Stimulated activated CD4-positive, alpha-beta T cell treated with anti-CD3 and anti-CD28 coated beads, Interleukin-1b, Interleukin-23, amount 100 ng/mL, for 1 hour (primary cell): Measurements from ENCODE around the gene CXCR5.
"Not testable (repeated sequence)": the region's sequence is repeated elsewhere in the genome, so short reads cannot be mapped to it uniquely, and the experiment has no call there.

Experiments
- DNase-seq, 2 donors: peaks; one replicate each; pipeline ENCODE4 v3.0.0-alpha.2; 2020; ENCODE audit warnings: low read depth in 2 of 2

The CXCR5 gene

GRCh38 chr11:118883368-118884071, at the start of gene CXCR5:
Gene CXCR5, plus strand, starts transcription at chr11:118883892. Its CDS starts 50 bp downstream, at chr11:118883942.
- DNase-seq: no peak

DNA sequence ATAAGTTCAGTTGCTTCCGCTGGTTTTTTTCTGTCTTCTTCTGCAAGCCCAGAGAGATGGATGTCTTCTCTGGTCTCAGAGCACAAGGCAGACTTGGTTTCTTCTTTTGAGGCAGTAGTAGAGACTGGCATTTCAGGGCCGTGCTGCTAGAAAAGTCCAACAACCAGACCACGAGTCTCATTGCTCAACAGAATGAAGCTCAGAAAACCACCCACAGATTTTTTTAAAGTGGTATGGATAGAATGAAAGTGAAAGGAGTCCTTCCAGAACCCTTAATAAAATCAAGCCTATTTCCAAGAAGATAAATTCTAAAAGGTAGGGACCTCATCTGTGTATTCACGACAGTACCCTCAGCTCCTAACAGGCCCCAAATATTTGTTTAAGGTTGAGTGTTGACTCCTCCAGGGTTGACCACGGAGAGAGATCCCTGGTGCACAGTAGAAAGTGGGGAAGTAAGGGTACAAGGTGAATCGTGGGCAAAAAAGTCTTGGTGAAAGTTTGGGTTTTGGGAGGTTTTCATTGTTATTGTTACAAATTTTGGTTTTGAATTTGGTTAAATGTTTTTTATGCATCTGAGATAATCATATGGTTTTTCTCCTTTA, 49.2 kb upstream of the CXCR5 start:
- DNase-seq: no peak

GRCh38 chr11:118837868-118838267, 45.8 kb upstream of the CXCR5 start:
- no peak for DNase-seq

GRCh38 chr11:118838905-118839553, 44.7 kb upstream of the CXCR5 start:
- DNase-seq: no peak

GRCh38 chr11:118841469-118842242, 42.0 kb upstream of the CXCR5 start:
- peak in 1 of 2 donors; percentile 23 for DNase-seq

DNA sequence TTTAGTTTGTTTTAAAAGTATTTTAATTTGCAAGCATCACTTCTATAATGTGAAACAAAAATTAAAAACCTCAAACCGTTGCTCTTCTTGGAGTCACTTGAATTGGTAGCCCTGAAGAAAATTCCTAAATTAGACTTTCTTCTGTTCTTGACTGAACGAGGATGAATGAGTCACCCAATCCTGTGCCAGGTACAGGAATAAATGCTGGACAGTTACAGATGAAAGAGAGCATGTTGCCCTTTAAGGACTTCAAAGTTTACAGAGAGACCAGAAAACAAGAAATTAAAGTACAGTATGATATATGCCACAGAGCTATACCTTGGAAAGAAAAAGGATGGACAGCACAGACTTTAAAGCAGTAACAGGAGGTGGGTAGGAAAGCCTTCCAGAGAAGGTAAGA, 41.3 kb upstream of the CXCR5 start:
- no peak for DNase-seq

DNA sequence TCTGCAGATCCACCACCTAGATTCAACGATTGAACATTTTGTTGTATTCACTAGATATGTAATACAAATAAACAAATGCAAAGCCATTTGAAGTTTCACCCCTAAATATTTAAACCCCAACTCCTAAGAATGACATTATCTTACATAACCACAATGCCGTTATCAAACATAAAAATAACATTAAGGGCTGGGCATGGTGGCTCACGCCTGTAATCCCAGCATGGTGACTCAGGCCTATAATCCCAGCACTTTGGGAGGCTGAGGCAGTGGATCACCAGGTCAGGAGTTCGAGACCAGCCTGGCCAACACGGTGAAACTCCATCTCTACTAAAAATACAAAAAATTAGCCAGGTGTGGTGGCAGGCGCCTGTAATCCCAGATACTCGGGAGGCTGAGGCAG, 40.8 kb upstream of the CXCR5 start:
- not testable (repeated sequence) for DNase-seq

DNA sequence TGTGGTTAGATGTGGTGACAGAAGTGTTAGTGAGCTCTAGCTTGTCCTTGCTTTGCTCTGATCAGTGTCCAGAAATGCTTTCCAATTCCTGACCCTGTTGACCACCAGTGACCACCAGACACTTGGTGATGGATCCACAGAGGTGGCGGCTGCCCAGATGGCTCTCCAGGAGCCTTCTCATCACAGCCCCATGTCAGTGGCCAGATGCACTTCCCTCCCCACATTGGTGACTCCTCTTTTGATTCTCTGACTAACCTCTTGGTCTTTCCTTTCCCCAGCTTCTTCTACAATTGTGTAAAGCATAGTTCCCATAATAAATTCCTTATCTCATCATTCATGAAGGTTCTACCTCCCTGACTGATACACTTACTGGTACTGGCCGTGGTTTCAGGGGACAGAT, 40.1 kb upstream of the CXCR5 start:
- DNase-seq: no peak

DNA sequence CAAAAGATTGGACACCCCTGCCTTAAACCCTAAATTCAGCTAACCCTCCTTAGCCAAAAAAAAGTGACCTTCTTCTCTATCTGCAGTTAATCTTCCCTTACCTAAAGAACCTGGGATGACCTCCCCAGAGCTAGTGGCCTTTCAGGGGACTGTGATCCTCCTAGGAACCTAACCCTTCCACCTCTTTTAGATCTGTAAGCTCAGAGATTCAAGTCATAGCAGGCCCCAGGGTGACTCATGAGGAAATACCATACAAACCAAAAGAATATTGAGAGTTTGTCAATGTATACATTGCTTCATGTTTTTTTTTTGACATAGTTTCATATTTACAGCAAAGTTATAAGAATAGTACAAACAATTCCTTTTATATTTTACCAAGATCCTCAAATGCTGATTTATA, 38.3 kb upstream of the CXCR5 start:
- no peak for DNase-seq

DNA sequence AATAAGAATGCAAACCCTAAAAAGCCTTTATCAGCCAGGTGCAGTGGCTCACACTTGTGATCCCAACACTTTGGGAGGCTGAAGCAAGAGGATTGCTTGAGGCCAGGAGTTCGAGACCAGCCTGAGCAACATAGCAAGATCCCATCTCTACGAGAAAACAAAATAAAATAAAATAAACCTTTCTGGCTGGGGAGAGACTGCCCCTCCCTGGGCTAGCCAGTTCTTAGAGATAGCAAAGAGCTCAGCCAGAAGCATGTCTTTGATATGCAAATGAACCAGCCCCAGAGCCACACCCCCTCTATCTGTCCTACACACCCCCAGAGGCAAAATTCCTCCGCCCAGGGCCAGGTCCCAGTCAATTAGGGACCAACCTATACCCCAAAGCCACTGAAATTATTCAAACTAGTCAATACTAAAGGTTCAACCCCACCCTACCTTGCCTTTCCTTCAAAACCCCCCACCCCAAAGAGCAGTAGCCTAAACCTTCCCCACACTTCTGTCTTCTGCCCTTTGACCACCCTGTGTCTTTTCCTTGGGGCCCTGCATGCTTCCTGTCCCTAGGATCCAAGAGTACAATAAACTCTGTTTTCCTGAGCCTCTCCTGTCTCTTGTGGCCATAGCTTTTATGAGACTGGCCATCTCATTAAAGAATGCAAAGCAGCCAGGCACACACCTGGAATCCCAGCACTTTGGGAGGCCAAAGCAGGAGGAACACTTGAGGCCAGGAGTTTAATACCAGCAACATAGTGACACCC, 37.3 kb upstream of the CXCR5 start:
- no peak for DNase-seq

DNA sequence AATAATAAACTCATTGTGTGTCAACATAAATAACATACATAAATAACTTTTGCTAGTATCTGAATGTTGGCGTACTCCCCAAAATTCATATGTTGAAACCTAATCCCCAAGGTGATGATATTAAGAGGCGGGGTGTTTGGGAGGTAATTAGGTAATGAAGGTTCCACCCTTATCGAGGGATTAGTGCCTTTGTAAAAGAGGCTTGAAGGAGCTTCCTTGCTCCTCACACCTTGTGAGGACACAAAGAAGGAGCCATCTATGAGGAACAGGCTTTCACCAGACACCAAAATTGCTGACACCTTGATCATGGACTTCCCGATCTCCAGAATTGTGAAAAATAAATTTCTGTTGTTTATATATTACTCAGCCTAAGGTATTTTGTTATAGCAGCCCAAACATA, 33.9 kb upstream of the CXCR5 start:
- no peak for DNase-seq

- DNase-seq: no peak
Observed at GRCh38 chr11:118851970-118852369, 31.7 kb upstream of the CXCR5 start.

DNA sequence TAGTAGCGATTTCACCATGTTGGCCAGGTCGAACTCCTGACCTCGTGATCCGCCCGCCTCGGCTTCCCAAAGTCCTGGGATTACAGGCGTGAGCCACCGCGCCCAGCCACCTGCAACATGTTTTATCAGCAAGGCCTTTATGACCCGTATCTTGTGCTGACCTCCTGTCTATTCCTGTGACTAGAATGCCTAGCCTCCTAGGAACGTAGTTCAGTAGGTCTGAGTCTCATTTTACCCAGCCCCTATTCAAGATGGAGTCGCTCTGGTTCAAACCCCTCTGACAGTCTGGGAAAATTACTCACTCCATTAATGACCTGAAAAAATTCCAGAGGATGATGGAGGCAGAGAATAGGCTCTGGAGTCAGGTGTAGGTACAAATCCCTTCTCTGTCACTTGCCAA, 30.0 kb upstream of the CXCR5 start:
- DNase-seq: no peak

DNA sequence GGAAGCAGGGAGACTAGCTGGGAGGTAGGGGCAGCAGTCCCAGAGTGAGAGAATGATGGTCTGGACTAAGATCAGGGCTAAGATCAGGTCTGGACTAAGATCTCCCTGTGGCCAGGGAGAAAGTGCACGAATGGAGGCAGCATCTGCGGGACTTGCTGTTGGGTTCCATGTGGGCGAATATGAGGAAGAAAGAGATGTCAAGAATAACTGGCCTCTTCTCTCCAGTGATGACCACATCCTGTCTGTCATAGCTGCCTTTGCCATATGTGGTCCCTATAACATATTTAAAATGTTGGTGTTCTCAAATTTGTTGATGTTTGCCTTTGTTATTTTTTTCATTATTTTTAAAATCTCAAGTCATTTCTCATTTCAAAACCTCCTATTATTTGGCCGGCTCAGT, 27.4 kb upstream of the CXCR5 start:
- DNase-seq: no peak

- no peak for DNase-seq
Observed at GRCh38 chr11:118857385-118857784, 26.3 kb upstream of the CXCR5 start.

DNA sequence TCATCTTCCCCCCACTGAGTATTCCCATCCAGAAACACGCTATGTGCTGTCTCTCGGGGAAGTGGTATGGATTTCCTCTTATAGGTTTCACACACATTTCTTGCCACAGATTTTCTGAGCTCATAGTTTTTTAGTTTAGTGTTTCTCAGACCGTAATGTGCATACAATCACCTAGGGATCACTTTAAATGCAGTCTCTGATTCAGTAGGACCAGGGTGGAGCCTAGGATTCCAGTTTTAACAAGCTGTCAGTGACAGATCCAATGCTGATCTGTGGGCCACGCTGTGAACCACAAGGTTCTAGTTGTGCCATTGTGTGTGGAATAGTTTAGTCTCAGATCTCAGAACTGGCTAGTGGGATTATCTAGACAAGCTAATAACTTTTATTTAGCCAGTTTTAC, 23.7 kb upstream of the CXCR5 start:
- DNase-seq: no peak

- DNase-seq: no peak
Observed at GRCh38 chr11:118868659-118869058, 15.0 kb upstream of the CXCR5 start.

DNA sequence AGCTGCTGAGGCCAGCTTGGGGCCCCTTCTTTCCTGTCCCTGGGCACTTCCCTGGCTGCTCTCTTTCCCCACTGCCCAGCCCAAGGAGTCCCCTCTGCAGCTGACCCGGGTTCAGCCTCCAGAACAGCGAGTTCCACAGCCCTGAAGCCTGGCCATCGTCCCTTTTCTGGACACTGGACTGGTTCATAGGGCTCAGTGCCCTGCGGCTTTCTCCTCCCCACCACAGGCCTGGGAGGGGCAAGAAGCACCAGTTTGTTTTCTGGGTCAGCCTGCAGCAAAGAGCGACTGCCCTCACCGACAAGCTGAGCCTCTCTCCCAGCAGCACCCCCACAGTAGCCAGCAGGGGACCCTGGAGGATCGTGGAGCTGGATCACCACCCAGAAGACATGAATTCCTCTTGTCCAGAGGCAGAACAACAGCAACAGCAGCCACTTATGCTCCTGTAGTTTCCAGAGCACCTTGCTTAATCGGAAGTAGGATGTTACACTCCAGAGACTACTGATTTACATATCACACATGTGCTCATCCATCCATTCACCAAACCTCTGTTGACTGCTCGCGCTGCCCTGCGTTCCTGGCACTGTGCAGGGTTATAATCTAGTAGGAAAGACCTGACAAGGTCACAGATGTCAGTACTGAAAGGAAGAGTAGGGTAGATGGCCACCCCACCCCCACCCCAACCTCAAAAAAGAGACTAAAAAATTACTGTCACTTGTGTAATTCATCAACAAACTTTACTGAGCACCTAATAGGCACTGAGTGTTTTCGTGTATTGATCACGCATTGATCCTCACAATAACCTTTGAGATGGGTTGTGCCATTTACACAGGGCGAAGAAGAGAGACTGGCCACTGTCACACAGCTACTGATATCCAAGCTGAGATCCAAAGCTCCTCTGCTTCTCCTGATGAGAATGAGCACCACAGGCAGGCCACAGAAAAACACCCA, 13.0 kb upstream of the CXCR5 start:
- no peak for DNase-seq

GRCh38 chr11:118872403-118872821, 11.3 kb upstream of the CXCR5 start:
- no peak for DNase-seq

DNA sequence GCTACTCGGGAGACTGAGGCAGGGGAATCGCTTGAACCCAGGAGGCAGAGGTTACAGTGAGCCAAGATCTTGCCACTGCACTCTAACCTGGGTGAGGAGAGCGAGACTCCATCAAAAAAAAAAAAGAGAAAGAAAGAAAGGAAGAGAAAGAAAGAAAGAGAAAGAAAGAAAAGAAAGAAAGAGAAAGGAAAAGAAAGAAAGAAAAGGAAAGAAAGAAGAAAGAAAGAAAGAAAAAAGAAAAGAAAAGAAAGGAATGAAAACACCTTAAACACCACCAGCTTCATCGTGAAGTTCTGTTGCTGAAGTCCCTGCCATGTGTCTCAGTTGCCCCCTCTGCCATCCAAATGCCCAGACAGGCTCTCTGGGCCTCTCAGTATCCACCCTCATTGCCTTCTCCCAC, 9.9 kb upstream of the CXCR5 start:
- DNase-seq: no peak

- DNase-seq: no peak
Observed at GRCh38 chr11:118876286-118876685, 7.4 kb upstream of the CXCR5 start.
